DND-41 (cell line): ENCODE measurements around the gene AADACL2.

ENCODE experiments used
- ATAC-seq: fragments of 200-7000 bp; cut with Tn5 transposase; 3 replicates; pipeline ENCODE4 v1.9.1; 2021; ENCODE audit warnings: low read depth; ENCODE audit not compliant: insufficient read depth
- DNase-seq: peaks from one replicate; pipeline ENCODE4 v3.0.0-alpha.2; 2020
- H2AFZ ChIP-seq: 2 replicates; pipeline ENCODE4 v1.6.0; 2012; ENCODE audit warnings: low read depth, low read length
- H3K27ac ChIP-seq: 2 replicates; pipeline ENCODE4 v1.5.1; 2012; ENCODE audit warnings: low read length, inconsistent platforms
- H3K27me3 ChIP-seq: fragments of 200-600 bp; sonication (generic); 2 replicates; pipeline ENCODE4 v1.6.0; 2012; ENCODE audit warnings: low read length, mild to moderate bottlenecking, inconsistent platforms; ENCODE audit not compliant: insufficient read depth, poor library complexity
- H3K36me3 ChIP-seq: 2 replicates; pipeline ENCODE4 v1.5.1; 2012; ENCODE audit warnings: low read length, inconsistent platforms; ENCODE audit not compliant: insufficient read depth
- H3K4me1 ChIP-seq: 2 replicates; pipeline ENCODE4 v1.5.1; 2012; ENCODE audit warnings: mild to moderate bottlenecking, low read length; ENCODE audit not compliant: insufficient read depth
- H3K4me2 ChIP-seq: 2 replicates; pipeline ENCODE4 v1.6.0; 2012; ENCODE audit warnings: mild to moderate bottlenecking, moderate library complexity, low read length, inconsistent platforms; ENCODE audit not compliant: insufficient read depth
- H3K4me3 ChIP-seq, 2 experiments: fragments of 200-600 bp in 1 of 2; shearing (Covaris generic) in 1 of 2; 2 replicates each; pipeline ENCODE4 v1.5.1; 2012 to 2016; ENCODE audit warnings: inconsistent platforms in 2 of 2, low read length in 2 of 2, mild to moderate bottlenecking in 2 of 2, low read depth in 1 of 2, moderate library complexity in 1 of 2
- H3K79me2 ChIP-seq: 2 replicates; pipeline ENCODE4 v1.6.0; 2012; ENCODE audit warnings: low read length, inconsistent platforms; ENCODE audit not compliant: insufficient read depth
- H3K9ac ChIP-seq: 2 replicates; pipeline ENCODE4 v1.6.0; 2012; ENCODE audit warnings: low read depth, mild to moderate bottlenecking, inconsistent platforms, low read length, moderate library complexity
- H3K9me3 ChIP-seq: 2 replicates; pipeline ENCODE4 v1.5.1; 2012; ENCODE audit warnings: low read length, moderate library complexity, mild to moderate bottlenecking, inconsistent platforms; ENCODE audit not compliant: insufficient read depth, severe bottlenecking
- H4K20me1 ChIP-seq: 2 replicates; pipeline ENCODE4 v1.6.0; 2012; ENCODE audit warnings: low read length; ENCODE audit not compliant: insufficient read depth
- EZH2 ChIP-seq: IDR thresholded peaks from 3 replicates; pipeline ENCODE4 v1.6.1; 2012; ENCODE audit warnings: borderline replicate concordance, low read depth, mild to moderate bottlenecking, moderate library complexity, low read length, inconsistent platforms; ENCODE audit not compliant: severe bottlenecking
- TF ChIP-seq, protein P1 (sequence below): IDR thresholded peaks from 2 replicates; pipeline ENCODE4 v1.5.1; 2012; ENCODE audit warnings: borderline replicate concordance, low read length, moderate library complexity, mild to moderate bottlenecking; ENCODE audit not compliant: poor library complexity, severe bottlenecking; ENCODE audit errors: extremely low read depth

Gene AADACL2

DNA sequence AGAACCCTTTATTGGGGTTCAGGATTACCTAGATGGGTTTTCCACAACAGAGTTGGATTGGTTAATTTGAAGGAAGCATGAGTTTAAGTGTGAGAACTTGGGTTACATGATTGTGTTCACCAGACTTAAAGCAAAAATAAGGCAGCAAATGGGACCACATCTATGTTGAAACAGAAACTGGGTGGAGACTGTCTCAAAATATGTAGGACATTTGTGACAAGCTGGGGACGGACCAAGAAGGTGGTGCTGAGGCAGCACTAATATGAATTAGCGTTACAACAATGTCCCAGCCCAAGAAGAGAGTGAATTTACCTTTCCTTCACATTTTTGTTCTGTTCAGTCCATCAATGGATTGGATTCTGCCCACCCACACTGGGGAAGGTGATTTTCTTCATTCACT is 866 bp upstream of the AADACL2 start:
- ATAC-seq (no peak), DNase-seq (no peak)
- no peak for TF ChIP-seq EZH2
- TF ChIP-seq, protein P1, sequence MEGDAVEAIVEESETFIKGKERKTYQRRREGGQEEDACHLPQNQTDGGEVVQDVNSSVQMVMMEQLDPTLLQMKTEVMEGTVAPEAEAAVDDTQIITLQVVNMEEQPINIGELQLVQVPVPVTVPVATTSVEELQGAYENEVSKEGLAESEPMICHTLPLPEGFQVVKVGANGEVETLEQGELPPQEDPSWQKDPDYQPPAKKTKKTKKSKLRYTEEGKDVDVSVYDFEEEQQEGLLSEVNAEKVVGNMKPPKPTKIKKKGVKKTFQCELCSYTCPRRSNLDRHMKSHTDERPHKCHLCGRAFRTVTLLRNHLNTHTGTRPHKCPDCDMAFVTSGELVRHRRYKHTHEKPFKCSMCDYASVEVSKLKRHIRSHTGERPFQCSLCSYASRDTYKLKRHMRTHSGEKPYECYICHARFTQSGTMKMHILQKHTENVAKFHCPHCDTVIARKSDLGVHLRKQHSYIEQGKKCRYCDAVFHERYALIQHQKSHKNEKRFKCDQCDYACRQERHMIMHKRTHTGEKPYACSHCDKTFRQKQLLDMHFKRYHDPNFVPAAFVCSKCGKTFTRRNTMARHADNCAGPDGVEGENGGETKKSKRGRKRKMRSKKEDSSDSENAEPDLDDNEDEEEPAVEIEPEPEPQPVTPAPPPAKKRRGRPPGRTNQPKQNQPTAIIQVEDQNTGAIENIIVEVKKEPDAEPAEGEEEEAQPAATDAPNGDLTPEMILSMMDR: no peak
- Histone ChIP-seq H3K27me3 (no peaks in the 10 kb centered on the region), H3K79me2 (no peaks in the 10 kb centered on the region), H3K36me3 (no peaks in the 10 kb centered on the region), H3K4me2 (no peak overlapping the region), H3K9me3 (no peaks in the 10 kb centered on the region), H3K27ac (no peak overlapping the region), H3K4me1 (no peaks in the 10 kb centered on the region), H3K4me3 (no peak overlapping the region), H2AFZ (no peak overlapping the region), H3K9ac (no peak overlapping the region), H4K20me1 (no peaks in the 10 kb centered on the region)

DNA sequence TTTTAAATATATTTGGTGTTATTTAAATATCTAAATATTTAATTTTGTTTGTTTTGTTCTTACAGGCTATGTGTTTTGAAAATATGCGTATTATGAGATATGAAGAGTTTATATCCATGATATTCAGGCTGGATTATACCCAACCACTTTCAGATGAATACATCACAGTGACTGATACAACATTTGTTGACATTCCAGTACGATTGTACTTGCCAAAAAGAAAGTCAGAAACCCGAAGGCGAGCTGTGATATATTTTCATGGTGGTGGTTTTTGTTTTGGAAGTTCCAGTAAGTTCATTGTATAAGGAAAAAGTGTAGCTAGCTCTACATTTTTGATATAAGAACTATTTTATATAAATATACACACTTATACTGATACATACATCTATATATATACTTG is 6.9 kb downstream of the AADACL2 start:
- H3K79me2 ChIP-seq: no peaks in the 10 kb centered on the region
- no peaks in the 10 kb centered on the region for H3K27me3 ChIP-seq
- H3K4me3 ChIP-seq: no peak overlapping the region
- no peaks in the 10 kb centered on the region for H3K9me3 ChIP-seq
- no peak overlapping the region for H3K9ac ChIP-seq
- TF ChIP-seq, protein P1: no peak
- no peak for TF ChIP-seq EZH2
- no peaks in the 10 kb centered on the region for H4K20me1 ChIP-seq
- H2AFZ ChIP-seq: no peak overlapping the region
- no peaks in the 10 kb centered on the region; the same call in 1 of the 2 replicates for H3K4me1 ChIP-seq
- DNase-seq (no peak), ATAC-seq (no peak)
- no peaks in the 10 kb centered on the region for H3K36me3 ChIP-seq
- H3K4me2 ChIP-seq: no peak overlapping the region
- H3K27ac ChIP-seq: no peak overlapping the region

DNA sequence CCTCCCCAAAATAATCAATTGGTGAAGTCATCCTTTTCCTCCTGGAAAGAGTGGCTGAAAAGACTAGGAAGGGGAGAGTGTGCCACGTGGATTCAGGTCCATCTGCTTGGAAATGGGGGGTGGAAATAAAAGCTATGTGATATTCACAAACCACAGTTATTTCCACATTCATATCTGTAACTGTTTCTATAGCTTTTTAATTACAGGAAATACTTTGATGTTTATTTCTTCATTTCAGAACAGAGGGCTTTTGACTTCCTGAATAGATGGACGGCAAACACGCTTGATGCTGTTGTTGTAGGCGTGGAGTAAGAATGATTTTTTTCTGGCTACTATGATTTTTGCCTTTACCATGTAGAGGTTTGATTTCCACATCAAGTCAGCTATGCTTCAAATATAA is 10.1 kb downstream of the AADACL2 start:
- Histone ChIP-seq H3K79me2 (no peaks in the 10 kb centered on the region), H3K36me3 (no peaks in the 10 kb centered on the region), H3K27me3 (no peaks in the 10 kb centered on the region), H2AFZ (no peak overlapping the region), H3K4me2 (no peak overlapping the region), H3K9me3 (no peaks in the 10 kb centered on the region), H3K9ac (no peak overlapping the region), H3K4me1 (no peaks in the 10 kb centered on the region; the same call in 1 of the 2 replicates), H3K4me3 (no peak overlapping the region), H3K27ac (no peak overlapping the region), H4K20me1 (no peaks in the 10 kb centered on the region)
- TF ChIP-seq, protein P1: no peak
- TF ChIP-seq EZH2: no peak
- no peak for DNase-seq
- ATAC-seq: no peak

DNA sequence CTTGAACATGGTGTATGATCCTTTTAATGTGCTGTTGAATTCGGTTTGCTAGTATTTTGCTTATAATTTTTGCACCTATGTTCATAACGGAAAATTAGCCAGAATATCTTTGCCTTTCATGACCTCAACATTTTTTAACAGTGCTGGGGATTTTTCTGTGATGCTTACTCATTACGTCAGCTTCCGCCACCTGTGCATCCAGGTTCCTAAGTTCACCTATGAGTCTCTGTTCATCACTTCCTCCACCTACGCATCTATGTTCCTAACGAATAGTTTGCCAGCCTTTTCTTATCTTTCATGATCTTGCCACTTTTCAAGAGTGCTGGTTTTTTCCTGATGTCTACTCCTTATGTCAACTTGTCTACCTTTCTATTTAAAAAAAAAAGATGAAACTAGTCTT is 16.5 kb downstream of the AADACL2 start:
- H3K4me1 ChIP-seq: no peaks in the 10 kb centered on the region
- H4K20me1 ChIP-seq: no peaks in the 10 kb centered on the region
- H2AFZ ChIP-seq: no peak overlapping the region
- no peak overlapping the region for H3K4me2 ChIP-seq
- no peak overlapping the region for H3K4me3 ChIP-seq
- no peaks in the 10 kb centered on the region for H3K79me2 ChIP-seq
- ATAC-seq (no peak), DNase-seq (no peak)
- no peak overlapping the region for H3K27ac ChIP-seq
- no peaks in the 10 kb centered on the region for H3K27me3 ChIP-seq
- H3K9me3 ChIP-seq: no peaks in the 10 kb centered on the region
- H3K9ac ChIP-seq: no peak overlapping the region
- TF ChIP-seq, protein P1: no peak
- no peak for TF ChIP-seq EZH2
- H3K36me3 ChIP-seq: no peaks in the 10 kb centered on the region
